HG03196 (cell line): ENCODE data around the gene CDADC1.
"Not testable (repeated sequence)": the region's sequence is repeated elsewhere in the genome, so short reads cannot be mapped to it uniquely, and the experiment has no call there.

Source experiments
- ATAC-seq: cut with Tn5 transposase; IDR thresholded peaks from one replicate; pipeline ENCODE4 v1.9.1; 2021; ENCODE audit not compliant: unreplicated experiment

The CDADC1 gene

DNA sequence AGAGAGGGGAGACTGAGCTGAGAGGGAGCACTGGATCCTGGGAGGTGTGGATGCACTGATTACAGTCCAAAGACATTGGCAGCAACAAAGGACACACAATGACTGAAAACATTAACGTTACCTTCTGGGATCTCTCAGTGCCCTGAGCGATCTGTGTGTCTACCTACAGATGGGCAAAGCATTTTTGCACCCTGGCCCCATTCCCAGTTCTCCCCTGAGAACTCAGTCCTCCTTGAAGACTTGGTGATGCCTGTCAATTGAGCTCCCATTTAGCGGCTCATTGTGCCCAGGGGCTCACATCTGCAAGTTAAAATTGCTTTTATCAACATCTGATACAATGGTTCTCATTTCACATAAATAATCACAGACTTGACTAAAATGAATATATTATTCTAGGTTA lies 62.5 kb downstream of the CDADC1 start:
- no peak for ATAC-seq

DNA sequence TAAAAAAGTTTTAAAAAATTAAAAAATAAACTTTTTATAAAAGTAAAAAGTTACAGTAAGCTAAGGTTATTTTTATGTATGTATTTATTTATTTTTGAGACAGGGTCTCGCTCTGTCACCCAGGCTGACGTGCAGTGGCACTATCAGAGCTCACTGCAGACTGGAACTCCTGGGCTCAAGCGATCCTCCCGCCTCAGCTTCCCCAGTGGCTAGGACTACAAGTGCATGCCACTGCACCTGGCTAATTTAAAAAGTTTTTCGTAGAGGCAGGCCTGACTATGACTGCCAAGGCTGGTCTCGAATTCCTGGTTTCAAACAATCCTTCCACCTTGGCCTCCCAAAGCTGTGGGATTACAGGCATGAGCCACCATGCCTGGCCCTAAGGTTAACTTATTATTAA lies 64.1 kb downstream of the CDADC1 start:
- ATAC-seq = no peak

DNA sequence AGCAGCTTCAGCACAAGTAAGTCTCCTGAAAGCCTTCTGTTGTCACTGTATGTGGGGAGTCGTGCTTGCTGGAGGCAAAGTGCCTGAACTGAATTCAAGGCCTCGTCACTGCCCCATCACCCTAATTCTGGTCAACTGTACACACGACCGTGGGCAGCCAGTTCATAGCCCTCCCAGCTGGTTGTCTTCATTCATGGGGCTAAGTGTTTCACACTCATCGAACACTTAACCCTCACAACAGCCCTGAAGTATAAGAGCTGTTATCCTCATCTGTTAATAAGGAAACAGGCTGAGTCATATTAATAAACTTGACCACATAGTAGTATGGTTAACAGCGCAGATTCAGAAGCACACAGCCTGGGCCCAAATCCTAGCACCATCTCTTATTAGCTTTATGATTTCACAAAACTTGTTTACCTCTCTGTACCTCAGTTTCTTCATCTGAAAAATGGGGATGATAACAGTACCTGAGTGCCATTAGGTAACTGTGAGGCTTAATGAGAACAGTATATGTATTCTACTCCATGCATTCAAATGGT lies 66.7 kb downstream of the CDADC1 start:
- ATAC-seq = no peak

DNA sequence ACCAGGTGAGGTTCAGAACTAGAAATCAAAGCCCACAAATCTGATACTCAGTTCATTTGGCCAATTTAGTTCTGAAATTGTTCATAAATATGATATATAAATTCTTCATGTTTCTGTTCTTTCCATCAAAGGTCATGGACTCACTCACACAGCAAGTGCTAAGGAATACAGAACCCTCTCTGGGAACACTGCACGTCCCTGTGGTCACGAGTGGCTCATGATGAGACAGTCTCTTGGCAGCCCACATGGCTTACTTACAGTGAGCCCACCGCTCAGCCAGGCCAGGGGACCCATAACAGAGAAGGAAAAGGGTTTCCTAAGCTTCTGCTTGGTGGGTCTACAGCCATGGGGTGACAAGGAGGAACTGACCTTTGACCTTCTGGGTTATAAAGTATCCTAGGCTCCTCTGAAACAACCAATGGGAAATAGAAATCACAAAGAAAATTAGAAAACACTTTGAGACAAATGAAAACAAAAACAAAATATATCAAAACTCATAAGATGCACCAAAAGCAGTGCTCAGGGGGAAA lies 67.4 kb downstream of the CDADC1 start:
- ATAC-seq = no peak

DNA sequence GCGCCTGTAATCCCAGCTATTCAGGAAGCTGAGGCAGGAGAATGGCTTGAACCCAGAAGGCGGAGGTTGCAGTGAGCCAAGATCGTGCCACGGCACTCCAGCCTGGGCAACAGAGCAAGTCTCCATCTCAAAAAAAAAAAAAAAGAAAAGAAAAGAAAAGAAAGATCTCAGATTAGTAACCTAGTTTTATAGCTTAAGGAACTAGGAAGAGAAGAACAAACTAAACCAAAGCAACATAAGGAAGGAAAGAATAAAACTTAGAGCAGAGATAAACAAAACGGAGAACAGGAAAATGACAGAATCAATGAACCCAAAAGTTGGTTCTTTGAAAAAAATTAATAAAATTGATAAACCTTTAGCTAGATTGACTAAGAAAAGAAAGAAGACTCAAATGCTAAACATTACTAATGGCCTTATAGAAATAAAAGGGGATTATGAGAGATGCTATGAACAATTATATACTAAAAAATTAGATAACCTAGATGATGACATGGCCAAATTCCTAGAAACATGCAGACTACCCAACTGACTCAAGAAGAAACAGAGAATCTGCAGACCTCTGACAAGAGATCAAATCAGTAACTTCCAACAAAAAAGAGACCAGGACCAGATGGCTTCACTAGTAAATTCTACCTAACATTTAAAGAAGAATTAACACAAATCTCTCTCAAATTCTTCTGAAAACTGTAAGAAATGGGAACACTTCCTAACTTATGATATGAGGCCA lies 68.2 kb downstream of the CDADC1 start:
- ATAC-seq = no peak

DNA sequence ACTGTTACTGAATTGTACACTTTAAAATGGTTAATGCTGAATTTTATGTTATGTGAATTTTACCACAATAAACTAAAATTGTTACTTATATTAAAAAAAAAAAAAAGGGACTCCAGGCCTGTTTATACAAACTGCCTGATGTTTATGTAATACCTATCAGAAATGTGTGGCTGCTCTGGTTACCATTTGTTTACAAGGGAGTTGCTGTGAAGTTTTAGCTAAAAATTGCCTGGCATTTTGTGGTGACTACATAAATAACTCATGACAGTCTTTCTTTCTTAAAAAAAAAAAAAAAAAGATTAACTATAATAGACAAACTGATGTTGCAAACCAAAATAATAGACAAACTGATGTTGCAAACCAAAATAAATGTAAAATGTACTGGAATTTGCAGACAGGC lies 71.8 kb downstream of the CDADC1 start:
- ATAC-seq = no peak

DNA sequence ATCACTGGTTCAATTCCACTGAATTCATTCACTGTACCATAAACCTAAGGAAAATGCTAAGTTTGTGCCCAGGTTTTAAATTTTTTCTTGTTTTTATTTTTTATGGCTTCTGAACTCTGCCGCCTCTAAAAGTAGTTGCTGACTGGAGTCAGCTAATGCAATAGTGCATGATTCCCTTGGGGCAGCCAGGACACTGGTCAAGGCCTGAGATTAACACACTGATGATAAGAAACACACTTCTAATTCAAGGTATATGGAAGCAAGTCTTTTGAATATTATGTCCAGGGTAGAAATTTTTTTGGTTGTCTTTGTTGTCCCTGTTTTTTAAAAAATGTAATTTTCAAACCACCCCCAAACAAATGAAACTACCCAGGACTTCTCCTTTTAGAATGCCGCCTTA lies 72.2 kb downstream of the CDADC1 start:
- ATAC-seq = no peak

DNA sequence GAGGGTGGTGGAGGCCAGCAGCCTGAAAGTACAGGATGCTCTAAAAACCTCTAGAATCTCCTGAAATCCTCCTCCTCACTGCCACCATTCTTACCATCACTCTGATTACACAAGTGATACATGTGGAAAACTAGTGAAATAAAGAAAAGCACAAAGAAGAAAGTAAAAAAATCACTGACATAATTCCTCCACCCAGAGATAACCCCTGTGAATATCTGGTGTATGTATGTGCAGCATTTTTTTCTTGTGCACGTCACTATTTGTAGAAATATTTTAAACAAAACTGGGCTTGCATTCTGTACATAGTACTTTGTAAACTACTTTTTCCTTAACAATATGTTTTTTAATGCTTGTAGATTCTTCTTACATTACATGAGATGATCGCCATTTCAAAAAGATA lies 73.2 kb downstream of the CDADC1 start:
- ATAC-seq = no peak

DNA sequence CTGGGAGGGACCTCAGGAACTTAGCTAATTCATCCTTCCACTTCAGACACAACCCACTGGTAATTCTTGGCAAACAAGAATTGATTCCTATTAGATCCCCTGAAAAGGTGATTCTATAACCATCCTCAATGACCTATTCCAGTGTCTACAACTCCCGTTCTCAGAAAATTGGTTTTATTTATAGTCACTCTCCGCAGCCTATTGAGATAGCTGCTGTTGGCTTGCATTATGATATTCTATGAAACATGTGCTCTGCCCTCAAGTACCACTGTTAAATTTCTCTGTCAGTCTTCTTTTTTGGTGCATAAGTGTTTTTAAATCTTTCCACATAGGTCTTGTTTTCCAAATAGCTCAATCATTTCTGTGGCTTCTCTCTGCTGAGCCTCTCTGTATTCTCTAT lies 75.0 kb downstream of the CDADC1 start:
- no peak for ATAC-seq

DNA sequence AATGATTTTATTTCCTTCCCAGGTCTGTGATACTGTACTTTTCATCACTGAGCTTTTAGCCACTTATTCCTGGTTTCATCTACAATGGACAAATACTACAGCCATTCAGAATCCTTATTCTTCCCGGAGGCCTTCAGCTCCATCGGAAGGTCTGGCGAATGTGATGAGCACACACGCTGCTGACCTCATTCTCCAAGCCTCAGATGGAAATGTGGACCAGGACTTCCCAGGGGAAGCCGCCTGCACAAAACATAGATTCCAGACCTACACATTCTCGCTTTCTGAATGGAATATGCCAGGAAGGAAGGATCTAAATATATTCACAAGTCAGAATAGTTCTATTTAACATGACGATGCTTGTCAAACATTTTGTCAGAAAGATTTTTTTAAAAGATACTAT lies 75.6 kb downstream of the CDADC1 start:
- ATAC-seq = no peak

DNA sequence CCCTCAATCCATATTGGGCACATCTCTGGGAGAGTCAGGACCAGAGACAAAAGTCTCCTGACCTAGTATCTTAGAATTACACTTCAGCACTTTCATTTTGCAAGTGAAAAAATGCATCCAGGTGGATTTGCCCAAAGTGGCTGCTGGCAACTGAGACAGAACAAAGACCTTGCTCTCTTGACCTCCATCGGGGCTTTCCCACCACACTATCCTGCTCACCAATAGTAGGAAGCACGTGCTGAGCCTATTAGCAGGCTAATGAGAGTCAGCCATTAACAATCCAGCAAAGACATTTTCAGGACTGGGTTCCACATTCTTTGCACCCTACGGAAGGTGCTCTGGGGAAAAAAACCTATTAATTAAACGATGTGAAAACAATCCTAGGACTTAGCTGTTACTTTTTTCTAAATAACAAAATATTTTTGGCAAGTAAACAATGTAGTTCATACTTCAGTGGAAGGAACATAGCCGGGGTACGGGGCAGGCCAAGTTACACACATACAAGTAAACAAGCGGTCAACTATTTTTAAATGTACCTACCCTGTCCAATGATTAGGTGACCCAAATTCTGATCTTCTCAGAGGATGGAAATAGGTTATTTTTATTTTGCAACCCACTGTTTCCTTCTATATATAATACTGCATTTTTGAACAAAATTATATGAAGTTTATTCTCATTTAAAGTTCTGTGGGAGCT lies 78.6 kb downstream of the CDADC1 start:
- ATAC-seq = no peak

DNA sequence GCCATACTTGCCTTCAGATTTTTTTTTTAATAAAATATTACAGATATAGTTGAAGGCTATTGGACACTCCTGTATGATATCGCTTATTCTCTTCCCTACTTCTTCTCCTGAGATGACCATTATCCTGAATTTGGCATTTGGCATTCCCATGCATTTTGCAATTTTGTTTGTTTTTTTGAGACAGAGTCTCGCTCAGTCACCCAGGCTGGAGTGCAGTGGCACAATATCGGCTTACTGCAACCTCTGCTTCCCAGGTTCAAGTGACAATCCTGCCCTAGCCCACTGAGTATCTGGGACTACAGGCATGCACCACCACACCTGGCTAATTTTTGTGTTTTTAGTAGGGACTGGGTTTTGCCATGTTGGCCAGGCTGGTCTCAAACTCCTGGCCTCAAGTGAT lies 79.4 kb downstream of the CDADC1 start:
- not testable (repeated sequence) for ATAC-seq

DNA sequence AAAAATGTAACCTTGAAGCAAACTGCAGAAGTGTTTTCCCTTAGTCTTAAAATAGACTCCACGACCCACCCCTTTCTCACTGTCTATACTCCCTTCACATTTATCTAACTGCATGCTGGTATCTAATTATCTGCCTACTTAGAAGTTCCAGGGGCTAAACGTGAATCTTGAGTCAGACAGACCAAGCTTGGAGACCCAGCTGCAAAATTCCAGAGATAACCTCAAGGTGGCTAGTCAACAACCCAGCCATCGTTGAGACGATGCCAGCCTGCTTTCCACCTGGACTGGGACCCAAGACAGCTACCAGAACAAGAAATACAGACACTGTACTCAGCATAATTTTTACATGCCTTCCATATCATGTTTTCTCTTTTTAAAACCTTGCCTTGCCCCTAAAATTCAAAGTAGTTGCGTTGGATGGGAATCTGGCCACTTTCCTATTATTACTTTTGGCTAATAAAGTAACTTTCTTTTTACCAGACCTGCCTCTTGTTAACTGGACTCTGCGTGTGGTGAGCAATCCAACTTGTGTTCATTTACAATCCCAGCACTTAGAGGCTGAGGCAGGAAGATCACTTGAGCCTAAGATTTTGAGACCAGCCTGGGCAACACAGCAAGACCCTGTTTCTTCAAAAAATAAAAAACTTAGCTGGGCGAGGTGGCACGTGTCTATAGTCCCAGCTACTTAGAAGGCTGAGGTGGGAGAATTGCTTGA lies 82.3 kb downstream of the CDADC1 start:
- no peak for ATAC-seq

DNA sequence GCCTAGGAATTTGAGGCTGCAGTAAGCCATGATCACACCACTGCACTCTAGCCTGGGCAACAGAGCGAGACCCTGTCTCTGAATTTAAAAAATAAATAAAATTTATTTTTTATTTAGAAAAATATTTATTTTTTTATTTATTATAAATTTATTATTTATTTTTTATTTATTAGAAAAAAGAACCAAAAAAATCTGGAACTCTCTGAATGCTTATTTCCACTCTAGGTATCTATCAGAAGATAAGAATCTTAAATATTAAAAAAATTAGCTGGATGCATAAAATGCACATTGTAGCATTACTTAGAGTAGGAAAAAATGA lies 82.8 kb downstream of the CDADC1 start:
- no peak for ATAC-seq

DNA sequence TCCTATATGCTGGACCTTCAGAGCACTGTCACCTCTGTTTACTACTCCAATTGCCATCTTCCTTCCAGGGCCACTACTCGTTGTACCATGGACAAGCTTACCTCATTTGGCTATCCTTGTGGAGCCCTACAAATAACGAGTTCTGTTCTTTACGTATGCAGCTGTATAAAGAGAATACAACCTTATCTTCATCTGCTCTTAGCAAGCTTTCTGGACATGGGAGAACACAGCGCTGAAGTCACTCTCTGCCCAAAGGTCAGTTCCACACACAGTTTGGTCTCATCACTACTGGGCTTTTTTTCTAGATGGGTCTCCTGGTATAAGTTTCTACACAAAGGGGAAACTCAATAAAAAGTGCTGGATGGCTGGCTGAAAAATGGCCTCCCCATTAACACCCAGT lies 88.9 kb downstream of the CDADC1 start:
- no peak for ATAC-seq

DNA sequence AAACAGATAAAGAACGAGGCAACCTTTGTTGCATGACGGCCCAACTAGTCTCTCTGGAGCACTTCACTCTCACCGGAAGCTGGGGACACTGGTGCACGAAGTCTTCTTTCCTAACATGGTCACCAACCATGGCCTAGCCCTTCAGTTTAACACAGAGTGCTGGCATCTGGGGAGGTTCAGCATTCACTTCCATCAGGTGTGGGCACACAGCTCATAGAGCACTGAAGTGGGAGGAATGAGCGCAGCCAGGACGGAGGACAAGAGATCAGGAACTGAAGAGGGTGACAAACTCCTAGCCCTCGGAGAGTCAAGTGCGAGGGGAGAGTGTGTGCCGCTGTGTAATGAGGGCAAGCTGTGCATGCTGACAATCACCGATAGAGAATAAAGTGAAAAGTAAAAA lies 92.4 kb downstream of the CDADC1 start:
- ATAC-seq = no peak

DNA sequence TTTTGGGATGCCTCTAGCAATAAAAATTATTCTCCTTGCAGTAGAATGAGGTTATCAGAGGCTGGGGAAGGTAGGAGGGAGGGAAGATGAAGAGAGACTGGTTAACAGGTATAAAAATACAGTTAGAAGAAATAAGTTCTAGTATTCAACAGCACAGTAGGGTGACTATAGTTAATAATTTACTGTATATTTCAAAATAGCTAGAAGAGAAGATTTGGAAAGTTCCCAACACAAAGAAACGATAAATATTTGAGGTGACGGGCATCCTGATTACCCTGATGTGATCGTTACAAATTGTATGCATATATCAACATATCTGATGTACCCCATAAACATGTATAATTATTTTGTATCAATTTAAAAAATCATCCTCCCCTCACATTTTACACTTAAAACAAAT lies 93.8 kb downstream of the CDADC1 start:
- ATAC-seq = no peak

DNA sequence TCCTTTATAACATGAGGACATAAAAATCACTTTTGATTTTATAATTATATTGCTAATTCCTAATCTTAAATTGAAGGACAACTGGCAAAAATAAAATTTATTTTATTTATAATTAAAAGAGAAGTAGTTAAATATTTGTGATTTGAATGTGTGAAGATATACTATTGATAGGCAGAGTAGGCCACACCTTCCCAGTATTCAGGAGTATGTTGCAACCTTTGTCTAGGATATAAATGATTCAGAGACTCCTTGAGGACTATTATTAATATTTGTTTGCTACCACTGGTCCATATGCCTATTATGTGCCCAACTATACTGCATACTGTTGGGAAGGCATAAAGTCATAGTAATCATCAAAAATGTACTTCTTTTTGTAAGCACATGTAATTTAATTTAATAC lies 94.2 kb downstream of the CDADC1 start:
- ATAC-seq = no peak

DNA sequence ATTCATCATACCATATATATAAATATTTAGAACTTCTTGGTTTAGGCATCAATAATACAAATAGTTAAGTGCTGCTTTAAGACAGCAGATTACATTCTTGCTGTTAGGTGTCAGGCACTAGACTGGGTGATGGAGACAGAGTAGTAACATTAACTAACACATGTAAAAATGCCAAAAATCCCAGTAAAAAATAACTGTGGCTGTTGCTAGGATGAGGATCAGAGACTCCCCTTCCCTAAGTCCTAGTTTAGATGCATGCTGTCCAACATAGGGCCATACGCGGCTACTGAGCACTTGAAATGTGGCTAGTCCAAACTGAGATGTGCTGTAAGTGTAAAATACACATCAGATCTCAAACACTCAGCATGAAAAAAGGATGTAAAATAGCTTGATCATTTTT lies 94.7 kb downstream of the CDADC1 start:
- ATAC-seq = no peak
